Mammary epithelial cell (primary cell): ENCODE data around the gene MAP2K7.

ENCODE experiments used
- CTCF ChIP-seq, 2 donors: IDR thresholded peaks in 1 of 2; conservative IDR thresholded peaks in 1 of 2; 2 replicates each; pipeline ENCODE4 v1.5.1; 2011 to 2012; ENCODE audit warnings: inconsistent platforms in 2 of 2, low read length in 2 of 2, mild to moderate bottlenecking in 2 of 2, control low read depth in 1 of 2, low read depth in 1 of 2; ENCODE audit not compliant: insufficient read depth in 1 of 2; ENCODE audit errors: extremely low read depth in 1 of 2
- EZH2 ChIP-seq: IDR thresholded peaks from 2 replicates; pipeline ENCODE4 v1.6.1; 2012; ENCODE audit warnings: low read length, inconsistent platforms, borderline replicate concordance

- TF ChIP-seq CTCF (conservative IDR thresholded peaks at IDR 0.05 in 1 of 2, IDR thresholded peaks at IDR 0.05 in 1 of 2; ENCODE audit: extremely low read depth in 1 of 2, insufficient read depth in 1 of 2, low read depth in 1 of 2, low read length in 2 of 2) (no peak), EZH2 (no peak)
Observed at GRCh38 chr19:7863157-7863970, 40.3 kb upstream of the MAP2K7 start.
